ENCODE data around the gene KRTAP4-7.
"Not testable (repeated sequence)": the region's sequence is repeated elsewhere in the genome, so short reads cannot be mapped to it uniquely, and the experiment has no call there.

Gene KRTAP4-7

GRCh38 chr17:41065829-41066624 lies 17.9 kb upstream of the KRTAP4-7 start, which contains the start of gene KRTAP2-4:
Gene KRTAP2-4, minus strand, starts transcription at chr17:41065879. Its CDS starts 34 bp downstream, at chr17:41065845.
- DNase-seq = no peak

- no peak for DNase-seq
These were observed 16.7 kb upstream of the KRTAP4-7 start for GRCh38 chr17:41067281-41067680.

GRCh38 chr17:41069031-41069430 lies 14.9 kb upstream of the KRTAP4-7 start:
- no peak for DNase-seq

GRCh38 chr17:41071606-41072360 lies 12.2 kb upstream of the KRTAP4-7 start:
- no peak for DNase-seq

GRCh38 chr17:41073676-41074075 lies 10.3 kb upstream of the KRTAP4-7 start:
- no peak for DNase-seq

GRCh38 chr17:41076788-41077187 lies 7.2 kb upstream of the KRTAP4-7 start:
- no peak for DNase-seq

- DNase-seq = no peak
These were observed 1.3 kb upstream of the KRTAP4-7 start for GRCh38 chr17:41082626-41083025.

- DNase-seq = not testable (repeated sequence)
These were observed 523 bp upstream of the KRTAP4-7 start for GRCh38 chr17:41083427-41083826.

GRCh38 chr17:41088760-41089352 lies 4.9 kb downstream of the KRTAP4-7 start:
- DNase-seq = not testable (repeated sequence)

GRCh38 chr17:41096055-41096454 lies 12.1 kb downstream of the KRTAP4-7 start:
- no peak for DNase-seq

- DNase-seq = no peak
These were observed 14.1 kb downstream of the KRTAP4-7 start, which contains the start of gene KRTAP4-8 for GRCh38 chr17:41098042-41098441. Gene KRTAP4-8, minus strand, starts transcription at chr17:41098142. Its CDS starts 58 bp downstream, at chr17:41098084.

- DNase-seq = no peak
These were observed 14.5 kb downstream of the KRTAP4-7 start for GRCh38 chr17:41098481-41098880.

- not testable (repeated sequence) for DNase-seq
These were observed 15.9 kb downstream of the KRTAP4-7 start for GRCh38 chr17:41099682-41100480.

GRCh38 chr17:41101586-41102259 lies 17.8 kb downstream of the KRTAP4-7 start, which contains the start of gene KRTAP4-16:
Gene KRTAP4-16, minus strand, starts transcription at chr17:41102209. Its CDS starts 0 bp downstream, at chr17:41102209.
- no peak for DNase-seq

- no peak for DNase-seq
These were observed 19.9 kb downstream of the KRTAP4-7 start for GRCh38 chr17:41103896-41104295.

- DNase-seq = not testable (repeated sequence)
These were observed 20.6 kb downstream of the KRTAP4-7 start for GRCh38 chr17:41104386-41105038.

GRCh38 chr17:41105347-41105746 lies 21.4 kb downstream of the KRTAP4-7 start, which contains the start of gene KRTAP4-9:
Gene KRTAP4-9, plus strand, starts transcription at chr17:41105389. Its CDS starts 0 bp downstream, at chr17:41105389.
- DNase-seq = not testable (repeated sequence)

GRCh38 chr17:41107941-41108450 lies 24.0 kb downstream of the KRTAP4-7 start:
- DNase-seq = no peak

- DNase-seq = not testable (repeated sequence)
These were observed 24.9 kb downstream of the KRTAP4-7 start for GRCh38 chr17:41108728-41109386.

All from CD4-positive, alpha-beta T cell treated with Interferon gamma for 1 hour (primary cell).